Measurements from ENCODE around the gene STMP1. TPM values are rescaled to one million over a fixed set of nuclear protein-coding genes. Genes with fewer than 3 reads are reported as not detected.
"Not testable (repeated sequence)": the region's sequence is repeated elsewhere in the genome, so short reads cannot be mapped to it uniquely, and the experiment has no call there.

Gene STMP1
- total and polyA plus RNA-seq, 2 of the 4 experiments (the other 2 are of a cell fraction) = 6.1 to 28.3 TPM

DNA sequence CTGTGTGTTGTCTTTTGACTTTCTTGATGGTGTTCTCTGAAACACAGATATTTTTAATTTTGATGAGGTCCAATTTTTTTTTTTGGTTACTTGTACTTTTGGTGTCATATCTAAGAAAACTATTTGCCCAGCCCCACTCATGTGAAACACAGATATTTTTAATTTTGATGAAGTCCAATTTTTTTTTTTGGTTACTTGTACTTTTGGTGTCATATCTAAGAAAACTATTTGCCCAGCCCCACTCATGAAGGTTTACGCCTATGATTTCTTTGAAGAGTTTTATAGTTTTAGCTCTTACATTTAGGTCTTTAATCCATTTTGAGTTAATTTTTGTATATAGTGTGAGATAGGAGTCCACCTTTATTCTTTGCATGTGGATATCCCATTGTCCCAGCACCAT is 5.3 kb downstream of the STMP1 start:
- not testable (repeated sequence) for BruUV-seq (replicated peaks); H3K9me1 ChIP-seq (ENCODE audit: insufficient read depth, low read length)

DNA sequence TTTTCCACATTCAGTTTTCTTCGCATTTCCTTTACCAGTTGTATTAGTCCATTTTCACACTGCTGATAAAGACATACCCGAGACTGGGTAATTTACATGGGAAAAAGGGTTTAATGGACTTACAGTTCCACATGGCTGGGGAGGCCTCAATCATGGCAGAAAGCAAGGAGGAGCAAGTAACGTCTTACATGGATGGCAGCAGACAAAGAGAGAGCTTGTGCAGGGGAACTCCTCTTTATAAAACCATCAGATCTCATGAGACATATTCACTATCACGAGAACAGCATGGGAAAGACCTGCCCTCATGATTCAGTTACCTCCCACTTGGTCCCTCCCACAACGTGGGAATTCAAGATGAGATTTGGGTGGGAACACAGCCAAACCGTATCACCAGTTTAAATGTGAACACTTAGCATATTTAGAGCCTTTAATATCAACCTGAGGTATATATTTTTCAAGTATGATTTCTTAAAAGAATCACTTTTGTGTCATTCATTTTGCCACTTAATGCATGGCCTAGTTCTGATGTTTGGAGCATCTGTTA is 6.6 kb downstream of the STMP1 start:
- H2AFZ ChIP-seq (replicated peaks; ENCODE audit: low read length, poor library complexity); H2BK15ac ChIP-seq (ENCODE audit: low read depth, low read length); H3K27ac ChIP-seq (ENCODE audit: insufficient read depth, low read length); H2AK5ac ChIP-seq (ENCODE audit: low read depth, low read length); dilution Hi-C loops (cut with HindIII; ENCODE audit: low sequenced_read_pairs, unreplicated experiment); H3K27me3 ChIP-seq (ENCODE audit: control insufficient read depth, insufficient read depth, low read length); H3K9me1 ChIP-seq (ENCODE audit: insufficient read depth, low read length); H3K36me3 ChIP-seq (ENCODE audit: control insufficient read depth, insufficient read depth, low read length); H2AK9ac ChIP-seq (replicated peaks; ENCODE audit: low read depth, low read length, poor library complexity); DNase-seq; H2BK5ac ChIP-seq (ENCODE audit: low read depth, low read length, poor library complexity, severe bottlenecking); H2BK120ac ChIP-seq (ENCODE audit: low read depth, low read length); H3K23ac ChIP-seq (ENCODE audit: low read depth, low read length); ATAC-seq (ENCODE audit: low read depth); H3K4ac ChIP-seq (ENCODE audit: low read depth, low read length); H3K4me2 ChIP-seq (ENCODE audit: low read depth, low read length); H3K18ac ChIP-seq (ENCODE audit: low read depth, low read length); H2BK20ac ChIP-seq (ENCODE audit: low read depth, low read length); H3K9ac ChIP-seq (ENCODE audit: low read depth, low read length); H4K91ac ChIP-seq (ENCODE audit: insufficient read depth, low read depth, low read length); H3K56ac ChIP-seq (ENCODE audit: extremely low read depth, insufficient read depth, low read length); H3K4me3 ChIP-seq (ENCODE audit: insufficient read depth, low read depth, low read length); POLR2A ChIA-PET (ENCODE audit: unreplicated experiment); H4K8ac ChIP-seq (ENCODE audit: low read depth in 2 of 2, low read length in 2 of 2); H4K5ac ChIP-seq (ENCODE audit: low read depth, low read length); H3K9me3 ChIP-seq (ENCODE audit: control insufficient read depth, insufficient read depth, low read length); BruUV-seq (replicated peaks); CTCF ChIA-PET; H3K14ac ChIP-seq (replicated peaks; ENCODE audit: low read depth, low read length): not testable (repeated sequence)
- Histone ChIP-seq H3K4me1 (ENCODE audit: control insufficient read depth, insufficient read depth, low read length) (peaks cover 11% of the 10 kb centered on the region), H4K20me1 (ENCODE audit: insufficient read depth, low read length) (peaks cover 36% of the 10 kb centered on the region), H3K79me1 (ENCODE audit: low read depth in 1 of 2, low read length in 2 of 2) (peaks cover 8 to 59% of the 10 kb centered on the region in 2 experiments; a peak in 3 of 4 replicates)
- intact Hi-C loops (cut with micrococcal nuclease) (loop anchor here (10.0 kb wide), 1 partner anchor 1206 kb away; no protein-coding TSS in a partner anchor), in situ Hi-C loops (cut with MboI; ENCODE audit: low sequenced_read_pairs) (loop anchor here (5.0 kb wide), 1 partner anchor 338 kb away; no protein-coding TSS in a partner anchor)
- no CpG with 5 or more reads among the region's 6 CpGs for WGBS, 2 experiments (ENCODE audit: extremely low coverage in 2 of 2, insufficient read length in 1 of 2)

More for the DNA sequence above, 5.3 kb downstream of the STMP1 start:
- H3K4me3 ChIP-seq (ENCODE audit: insufficient read depth, low read depth, low read length); H2BK5ac ChIP-seq (ENCODE audit: low read depth, low read length, poor library complexity, severe bottlenecking); H3K36me3 ChIP-seq (ENCODE audit: control insufficient read depth, insufficient read depth, low read length); H3K9me3 ChIP-seq (ENCODE audit: control insufficient read depth, insufficient read depth, low read length); H2AK9ac ChIP-seq (replicated peaks; ENCODE audit: low read depth, low read length, poor library complexity); H3K9ac ChIP-seq (ENCODE audit: low read depth, low read length); H2AFZ ChIP-seq (replicated peaks; ENCODE audit: low read length, poor library complexity); H2BK15ac ChIP-seq (ENCODE audit: low read depth, low read length); H3K27me3 ChIP-seq (ENCODE audit: control insufficient read depth, insufficient read depth, low read length); H4K8ac ChIP-seq (ENCODE audit: low read depth in 2 of 2, low read length in 2 of 2); H3K4me2 ChIP-seq (ENCODE audit: low read depth, low read length); H2BK20ac ChIP-seq (ENCODE audit: low read depth, low read length); H3K56ac ChIP-seq (ENCODE audit: extremely low read depth, insufficient read depth, low read length); dilution Hi-C loops (cut with HindIII; ENCODE audit: low sequenced_read_pairs, unreplicated experiment); POLR2A ChIA-PET (ENCODE audit: unreplicated experiment); H4K5ac ChIP-seq (ENCODE audit: low read depth, low read length); H3K23ac ChIP-seq (ENCODE audit: low read depth, low read length); H3K4ac ChIP-seq (ENCODE audit: low read depth, low read length); DNase-seq; H3K18ac ChIP-seq (ENCODE audit: low read depth, low read length); H3K27ac ChIP-seq (ENCODE audit: insufficient read depth, low read length); H2AK5ac ChIP-seq (ENCODE audit: low read depth, low read length); H2BK120ac ChIP-seq (ENCODE audit: low read depth, low read length); H4K91ac ChIP-seq (ENCODE audit: insufficient read depth, low read depth, low read length); H3K14ac ChIP-seq (replicated peaks; ENCODE audit: low read depth, low read length); ATAC-seq (ENCODE audit: low read depth); CTCF ChIA-PET: not testable (repeated sequence)
- H3K4me1 ChIP-seq (ENCODE audit: control insufficient read depth, insufficient read depth, low read length) = peaks cover 13% of the 10 kb centered on the region
- intact Hi-C loops (cut with micrococcal nuclease) = loop anchor here (10.0 kb wide), 1 partner anchor 1207 kb away; no protein-coding TSS in a partner anchor
- WGBS, 2 experiments (ENCODE audit: extremely low coverage in 2 of 2, insufficient read length in 1 of 2) = no CpG with 5 or more reads among the region's 1 CpG
- peaks cover 28% of the 10 kb centered on the region; the same call in 1 of the 2 replicates for H4K20me1 ChIP-seq (ENCODE audit: insufficient read depth, low read length)
- in situ Hi-C loops (cut with MboI; ENCODE audit: low sequenced_read_pairs) = loop anchor here (5.0 kb wide), 1 partner anchor 340 kb away; no protein-coding TSS in a partner anchor
- H3K79me1 ChIP-seq (ENCODE audit: low read depth in 1 of 2, low read length in 2 of 2) = peaks cover 8 to 58% of the 10 kb centered on the region in 2 experiments; a peak in 3 of 4 replicates

Data from IMR-90 (cell line).